Measurements from ENCODE around the gene SMAD3.

Gene SMAD3

GRCh38 chr15:67167091-67167490, 101.7 kb downstream of the SMAD3 start:
- no peak for DNase-seq

- DNase-seq: no peak
Measured at GRCh38 chr15:67168694-67169093, 103.3 kb downstream of the SMAD3 start.

- no peak for DNase-seq
Measured at GRCh38 chr15:67170143-67170925, 104.9 kb downstream of the SMAD3 start.

- DNase-seq: no peak
Measured at GRCh38 chr15:67171471-67171870, 106.1 kb downstream of the SMAD3 start.

- no peak for DNase-seq
Measured at GRCh38 chr15:67172172-67172571, 106.8 kb downstream of the SMAD3 start.

GRCh38 chr15:67173005-67173404, 107.6 kb downstream of the SMAD3 start:
- DNase-seq: no peak

- no peak for DNase-seq
Measured at GRCh38 chr15:67173786-67174185, 108.4 kb downstream of the SMAD3 start.

GRCh38 chr15:67174446-67174845, 109.0 kb downstream of the SMAD3 start:
- no peak for DNase-seq

- DNase-seq: no peak
Measured at GRCh38 chr15:67174864-67175573, 109.6 kb downstream of the SMAD3 start.

- DNase-seq: no peak
Measured at GRCh38 chr15:67175643-67176071, 110.3 kb downstream of the SMAD3 start.

- peak; percentile 24 for DNase-seq
Measured at GRCh38 chr15:67176195-67176971, 111.0 kb downstream of the SMAD3 start.

- DNase-seq: no peak
Measured at GRCh38 chr15:67177752-67178151, 112.3 kb downstream of the SMAD3 start.

- DNase-seq: no peak
Measured at GRCh38 chr15:67178569-67179210, 113.3 kb downstream of the SMAD3 start.

GRCh38 chr15:67179411-67179995, 114.1 kb downstream of the SMAD3 start:
- no peak for DNase-seq

- no peak for DNase-seq
Measured at GRCh38 chr15:67180035-67180434, 114.6 kb downstream of the SMAD3 start.

- DNase-seq: no peak
Measured at GRCh38 chr15:67180514-67181191, 115.3 kb downstream of the SMAD3 start.

GRCh38 chr15:67181221-67181639, 115.8 kb downstream of the SMAD3 start:
- no peak for DNase-seq

GRCh38 chr15:67183443-67184169, 118.2 kb downstream of the SMAD3 start:
- no peak for DNase-seq

GRCh38 chr15:67184208-67184925, 119.0 kb downstream of the SMAD3 start:
- no peak for DNase-seq

- no peak for DNase-seq
Measured at GRCh38 chr15:67185051-67185450, 119.6 kb downstream of the SMAD3 start.
